HG03442 (cell line): Measurements from ENCODE around the gene ST3GAL3.
"Not testable (repeated sequence)": the region's sequence is repeated elsewhere in the genome, so short reads cannot be mapped to it uniquely, and the experiment has no call there.

ENCODE experiments used
- ATAC-seq: cut with Tn5 transposase; IDR thresholded peaks from one replicate; pipeline ENCODE4 v1.9.1; 2021; ENCODE audit warnings: mild to moderate bottlenecking, moderate library complexity; ENCODE audit not compliant: unreplicated experiment

Gene ST3GAL3

GRCh38 chr1:43753422-43753821 lies 46.1 kb downstream of the ST3GAL3 start:
- no peak for ATAC-seq

GRCh38 chr1:43754892-43755291 lies 47.6 kb downstream of the ST3GAL3 start:
- no peak for ATAC-seq

GRCh38 chr1:43757343-43758053 lies 50.2 kb downstream of the ST3GAL3 start:
- ATAC-seq = no peak

GRCh38 chr1:43760745-43761317 lies 53.5 kb downstream of the ST3GAL3 start:
- no peak for ATAC-seq

- ATAC-seq = no peak
Measured at GRCh38 chr1:43763497-43763973, 56.2 kb downstream of the ST3GAL3 start.

- no peak for ATAC-seq
Measured at GRCh38 chr1:43764581-43764980, 57.2 kb downstream of the ST3GAL3 start.

- no peak for ATAC-seq
Measured at GRCh38 chr1:43766086-43766784, 58.9 kb downstream of the ST3GAL3 start.

- ATAC-seq = no peak
Measured at GRCh38 chr1:43766818-43767525, 59.6 kb downstream of the ST3GAL3 start.

- ATAC-seq = no peak
Measured at GRCh38 chr1:43768168-43768567, 60.8 kb downstream of the ST3GAL3 start.

- no peak for ATAC-seq
Measured at GRCh38 chr1:43769350-43769908, 62.1 kb downstream of the ST3GAL3 start.

- ATAC-seq = no peak
Measured at GRCh38 chr1:43770111-43770510, 62.8 kb downstream of the ST3GAL3 start.

- no peak for ATAC-seq
Measured at GRCh38 chr1:43772978-43773377, 65.6 kb downstream of the ST3GAL3 start.

GRCh38 chr1:43773821-43774220 lies 66.5 kb downstream of the ST3GAL3 start:
- ATAC-seq = no peak

GRCh38 chr1:43774359-43774758 lies 67.0 kb downstream of the ST3GAL3 start:
- ATAC-seq = no peak

GRCh38 chr1:43776043-43776761 lies 68.9 kb downstream of the ST3GAL3 start:
- no peak for ATAC-seq

- not testable (repeated sequence) for ATAC-seq
Measured at GRCh38 chr1:43777916-43778315, 70.6 kb downstream of the ST3GAL3 start.

GRCh38 chr1:43779266-43779665 lies 71.9 kb downstream of the ST3GAL3 start:
- ATAC-seq = no peak

- no peak for ATAC-seq
Measured at GRCh38 chr1:43779805-43780403, 72.6 kb downstream of the ST3GAL3 start.

GRCh38 chr1:43781574-43781973 lies 74.2 kb downstream of the ST3GAL3 start:
- ATAC-seq = no peak

GRCh38 chr1:43783096-43783670 lies 75.8 kb downstream of the ST3GAL3 start:
- ATAC-seq = no peak
